ENCODE data around the gene PGA3. TPM values are rescaled to one million over a fixed set of nuclear protein-coding genes. Genes with fewer than 3 reads are reported as not detected.
A peak's percentile ranks its signal among the peaks of the same experiment; 100 is the strongest.

The PGA3 gene
- total RNA-seq, 1 donor from 2014 or later: not detected

- H3K36me3 Mint-ChIP-seq: no peaks in the 10 kb centered on the region
- Histone ChIP-seq H3F3A (ENCODE audit: low read depth) (no peaks in the 10 kb centered on the region), H3K36me3 (no peaks in the 10 kb centered on the region), H3K79me2 (ENCODE audit: low read depth) (no peaks in the 10 kb centered on the region), H3K9ac (no peak overlapping the region), H3K4me1 (no peaks in the 10 kb centered on the region), H3K4me2 (no peak overlapping the region), H4K20me1 (ENCODE audit: low read depth) (no peaks in the 10 kb centered on the region), H2AFZ (replicated peaks) (no peak overlapping the region), H3K4me3 (no peak overlapping the region), H3K27me3 (no peaks in the 10 kb centered on the region), H3K9me3 (ENCODE audit: low read depth) (no peaks in the 10 kb centered on the region), H3K27ac (no peak overlapping the region)
- H3K4me1 Mint-ChIP-seq: peaks cover 3% of the 10 kb centered on the region
- peaks cover 3% of the 10 kb centered on the region for H3K27me3 Mint-ChIP-seq (ENCODE audit: insufficient read depth, low read depth)
- no peak overlapping the region for H3K27ac Mint-ChIP-seq
- TF ChIP-seq, protein P1, sequence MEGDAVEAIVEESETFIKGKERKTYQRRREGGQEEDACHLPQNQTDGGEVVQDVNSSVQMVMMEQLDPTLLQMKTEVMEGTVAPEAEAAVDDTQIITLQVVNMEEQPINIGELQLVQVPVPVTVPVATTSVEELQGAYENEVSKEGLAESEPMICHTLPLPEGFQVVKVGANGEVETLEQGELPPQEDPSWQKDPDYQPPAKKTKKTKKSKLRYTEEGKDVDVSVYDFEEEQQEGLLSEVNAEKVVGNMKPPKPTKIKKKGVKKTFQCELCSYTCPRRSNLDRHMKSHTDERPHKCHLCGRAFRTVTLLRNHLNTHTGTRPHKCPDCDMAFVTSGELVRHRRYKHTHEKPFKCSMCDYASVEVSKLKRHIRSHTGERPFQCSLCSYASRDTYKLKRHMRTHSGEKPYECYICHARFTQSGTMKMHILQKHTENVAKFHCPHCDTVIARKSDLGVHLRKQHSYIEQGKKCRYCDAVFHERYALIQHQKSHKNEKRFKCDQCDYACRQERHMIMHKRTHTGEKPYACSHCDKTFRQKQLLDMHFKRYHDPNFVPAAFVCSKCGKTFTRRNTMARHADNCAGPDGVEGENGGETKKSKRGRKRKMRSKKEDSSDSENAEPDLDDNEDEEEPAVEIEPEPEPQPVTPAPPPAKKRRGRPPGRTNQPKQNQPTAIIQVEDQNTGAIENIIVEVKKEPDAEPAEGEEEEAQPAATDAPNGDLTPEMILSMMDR (IDR thresholded peaks at IDR 0.05): no peak
- TF ChIP-seq EZH2 (IDR thresholded peaks at IDR 0.05) (no peak), EZH2phosphoT487 (IDR thresholded peaks at IDR 0.05) (no peak)
- no peaks in the 10 kb centered on the region for H3K9me3 Mint-ChIP-seq
- H3K4me3 Mint-ChIP-seq: no peak overlapping the region
- DNase-seq (ENCODE audit: low spot score): no peak
Measured at GRCh38 chr11:61186504-61186903, 16.8 kb upstream of the PGA3 start.

GRCh38 chr11:61187505-61188130 lies 15.7 kb upstream of the PGA3 start:
- H3F3A ChIP-seq (ENCODE audit: low read depth): no peaks in the 10 kb centered on the region
- DNase-seq (ENCODE audit: low spot score): peak; percentile 90
- no peak overlapping the region for H2AFZ ChIP-seq (replicated peaks)
- no peaks in the 10 kb centered on the region for H3K79me2 ChIP-seq (ENCODE audit: low read depth)
- TF ChIP-seq EZH2 (IDR thresholded peaks at IDR 0.05) (no peak), EZH2phosphoT487 (IDR thresholded peaks at IDR 0.05) (no peak)
- TF ChIP-seq, protein P1 (IDR thresholded peaks at IDR 0.05): peak; percentile 94
- H3K4me3 ChIP-seq: no peak overlapping the region
- no peaks in the 10 kb centered on the region for H3K9me3 ChIP-seq (ENCODE audit: low read depth)
- Mint-ChIP-seq H3K27ac (no peak overlapping the region), H3K4me1 (peaks cover 3% of the 10 kb centered on the region), H3K36me3 (no peaks in the 10 kb centered on the region), H3K4me3 (no peak overlapping the region), H3K27me3 (ENCODE audit: insufficient read depth, low read depth) (peaks cover 3% of the 10 kb centered on the region), H3K9me3 (no peaks in the 10 kb centered on the region)
- no peak overlapping the region for H3K9ac ChIP-seq
- H3K27ac ChIP-seq: no peak overlapping the region
- no peak overlapping the region for H3K4me2 ChIP-seq
- no peaks in the 10 kb centered on the region for H3K36me3 ChIP-seq
- H3K27me3 ChIP-seq: no peaks in the 10 kb centered on the region
- no peaks in the 10 kb centered on the region for H3K4me1 ChIP-seq
- H4K20me1 ChIP-seq (ENCODE audit: low read depth): no peaks in the 10 kb centered on the region

DNA sequence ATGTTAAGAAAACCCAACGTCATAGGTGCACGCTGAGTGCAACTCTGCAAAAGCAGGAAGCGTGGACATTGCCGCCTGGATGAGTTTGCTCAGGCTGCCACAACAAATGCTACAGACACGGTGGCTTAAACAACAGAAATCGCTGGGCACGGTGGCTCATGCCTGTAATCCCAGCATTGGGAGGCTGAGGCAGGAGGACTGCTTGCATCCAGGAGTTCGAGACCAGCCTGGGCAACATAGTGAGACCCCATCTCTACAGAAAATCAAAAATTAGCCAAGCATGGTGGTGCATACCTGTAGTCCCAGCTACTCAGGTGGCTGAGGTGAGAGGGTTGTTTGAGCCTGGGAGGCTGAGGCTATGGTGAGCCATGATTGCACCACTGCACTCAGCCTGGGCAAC lies 13.4 kb upstream of the PGA3 start:
- H3K36me3 ChIP-seq: no peaks in the 10 kb centered on the region
- H2AFZ ChIP-seq (replicated peaks): no peak overlapping the region
- no peak overlapping the region for H3K4me3 ChIP-seq
- H3K9me3 Mint-ChIP-seq: no peaks in the 10 kb centered on the region
- no peaks in the 10 kb centered on the region for H3K27me3 ChIP-seq
- no peak for DNase-seq (ENCODE audit: low spot score)
- H3K27ac Mint-ChIP-seq: no peak overlapping the region
- H3K27ac ChIP-seq: no peak overlapping the region
- H3K4me1 ChIP-seq: no peaks in the 10 kb centered on the region
- H3F3A ChIP-seq (ENCODE audit: low read depth): no peaks in the 10 kb centered on the region
- H3K4me3 Mint-ChIP-seq: no peak overlapping the region
- H3K9ac ChIP-seq: no peak overlapping the region
- H3K36me3 Mint-ChIP-seq: no peaks in the 10 kb centered on the region
- H4K20me1 ChIP-seq (ENCODE audit: low read depth): no peaks in the 10 kb centered on the region
- no peaks in the 10 kb centered on the region for H3K9me3 ChIP-seq (ENCODE audit: low read depth)
- peaks cover 5% of the 10 kb centered on the region for H3K27me3 Mint-ChIP-seq (ENCODE audit: insufficient read depth, low read depth)
- H3K4me2 ChIP-seq: no peak overlapping the region
- peaks cover 3% of the 10 kb centered on the region for H3K4me1 Mint-ChIP-seq
- no peaks in the 10 kb centered on the region for H3K79me2 ChIP-seq (ENCODE audit: low read depth)
- TF ChIP-seq EZH2phosphoT487 (IDR thresholded peaks at IDR 0.05): no peak
- TF ChIP-seq, protein P1 (IDR thresholded peaks at IDR 0.05): no peak
- TF ChIP-seq EZH2 (IDR thresholded peaks at IDR 0.05): no peak

Data from neural progenitor cell (in vitro differentiated cells).